GM18498 (cell line): ENCODE measurements around the gene OPTC.

ENCODE experiments used
- ATAC-seq: cut with Tn5 transposase; IDR thresholded peaks from one replicate; pipeline ENCODE4 v1.9.1; 2021; ENCODE audit warnings: mild to moderate bottlenecking, moderate library complexity; ENCODE audit not compliant: unreplicated experiment

The OPTC gene

GRCh38 chr1:203490607-203491006 is 3.3 kb upstream of the OPTC start:
- ATAC-seq, result no peak

GRCh38 chr1:203491664-203492063 is 2.3 kb upstream of the OPTC start:
- ATAC-seq, result no peak

DNA sequence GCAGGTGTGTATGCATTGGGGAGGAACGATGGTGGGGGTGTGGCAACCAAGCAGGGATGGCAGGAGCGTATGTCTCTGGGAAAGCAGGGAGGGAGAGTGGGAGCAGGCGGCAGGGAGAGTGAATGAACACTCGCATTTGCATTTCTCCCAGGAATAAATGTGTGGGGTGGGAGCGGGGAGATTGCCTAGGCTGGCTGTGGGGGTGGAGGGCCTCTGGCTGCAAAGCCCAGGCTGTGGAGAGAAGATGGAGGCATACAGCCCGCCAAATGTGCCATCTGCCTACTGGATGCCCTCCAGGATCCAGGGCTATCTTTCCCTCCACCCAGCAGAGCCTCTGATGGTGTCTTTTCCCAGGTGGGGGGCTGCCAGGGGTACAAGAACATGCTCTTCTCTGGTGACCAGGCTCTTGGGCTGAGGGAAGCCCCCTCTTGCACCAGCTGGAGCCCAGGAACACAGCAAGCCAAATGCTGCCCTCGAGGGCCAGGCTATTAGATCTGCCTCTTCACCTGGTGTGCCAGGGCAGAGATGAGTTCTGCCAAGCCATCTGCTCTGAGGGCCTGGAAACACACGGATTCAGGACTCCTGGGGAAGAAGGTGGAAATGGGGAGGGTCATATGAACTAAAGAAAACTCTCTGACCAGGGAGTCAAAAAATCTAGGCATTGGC is 1.7 kb upstream of the OPTC start:
- no peak for ATAC-seq

DNA sequence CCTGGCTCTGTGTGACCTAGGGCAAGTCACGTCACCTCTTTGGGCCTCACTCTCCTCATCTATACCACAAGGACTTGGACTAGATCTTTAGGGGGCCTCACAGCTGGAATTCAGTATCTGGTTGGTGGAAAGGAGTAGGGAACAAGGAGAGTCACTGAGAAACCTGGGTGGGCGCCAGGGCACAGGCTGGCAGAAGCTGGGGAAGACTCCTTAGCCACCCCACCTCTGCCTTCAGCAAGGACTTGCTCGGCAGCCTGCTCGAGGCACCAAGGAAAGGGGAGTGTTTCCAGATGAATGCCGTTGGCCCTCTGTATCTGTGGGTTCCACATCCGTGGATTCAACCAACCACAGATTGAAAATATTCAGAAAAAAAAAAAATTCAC is 1.2 kb upstream of the OPTC start:
- ATAC-seq, result no peak

GRCh38 chr1:203495845-203496244 is 1.9 kb downstream of the OPTC start:
- ATAC-seq, result no peak

- ATAC-seq, result no peak
These were observed 3.4 kb downstream of the OPTC start for GRCh38 chr1:203497269-203497777.

DNA sequence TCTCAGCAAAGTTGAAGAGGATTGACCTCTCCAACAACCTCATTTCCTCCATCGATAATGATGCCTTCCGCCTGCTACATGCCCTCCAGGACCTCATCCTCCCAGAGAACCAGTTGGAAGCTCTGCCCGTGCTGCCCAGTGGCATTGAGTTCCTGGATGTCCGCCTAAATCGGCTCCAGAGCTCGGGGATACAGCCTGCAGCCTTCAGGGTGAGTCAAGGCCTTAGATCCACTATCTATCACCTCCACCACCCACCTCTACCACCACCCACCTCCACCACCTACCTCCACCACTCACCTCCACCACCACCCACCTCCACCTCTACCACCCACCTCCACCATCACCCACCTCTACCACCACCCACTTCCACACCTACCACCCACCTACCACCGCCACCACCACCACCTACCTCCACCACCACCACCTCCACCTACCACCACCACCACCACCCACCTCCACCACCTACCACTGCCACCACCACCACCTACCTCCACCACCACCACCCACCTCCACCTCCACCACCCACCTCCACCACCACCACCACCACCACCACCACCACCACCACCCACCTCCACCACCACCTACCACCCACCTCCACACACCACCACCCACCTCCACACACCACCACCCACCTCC is 5.8 kb downstream of the OPTC start:
- ATAC-seq, result no peak

GRCh38 chr1:203500279-203500678 is 6.3 kb downstream of the OPTC start:
- ATAC-seq, result no peak

DNA sequence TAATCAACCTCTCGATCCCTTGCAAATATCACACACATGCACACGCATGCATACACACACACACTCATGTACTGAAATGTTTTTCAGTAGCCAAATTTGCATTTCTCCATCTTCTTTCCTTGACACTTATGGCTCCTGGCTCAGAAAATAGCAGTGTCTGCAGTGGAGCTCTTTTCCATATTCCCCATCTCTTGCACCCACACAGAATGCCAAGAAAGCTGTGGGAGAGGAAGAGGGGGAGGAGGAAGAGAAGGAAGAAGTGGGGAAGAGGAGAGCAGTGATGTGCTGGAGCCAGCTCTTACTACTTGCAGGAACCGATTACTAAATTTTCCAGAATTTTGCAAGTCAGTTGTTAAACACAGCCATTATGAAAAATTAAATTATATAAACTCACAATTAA is 9.9 kb downstream of the OPTC start:
- no peak for ATAC-seq

DNA sequence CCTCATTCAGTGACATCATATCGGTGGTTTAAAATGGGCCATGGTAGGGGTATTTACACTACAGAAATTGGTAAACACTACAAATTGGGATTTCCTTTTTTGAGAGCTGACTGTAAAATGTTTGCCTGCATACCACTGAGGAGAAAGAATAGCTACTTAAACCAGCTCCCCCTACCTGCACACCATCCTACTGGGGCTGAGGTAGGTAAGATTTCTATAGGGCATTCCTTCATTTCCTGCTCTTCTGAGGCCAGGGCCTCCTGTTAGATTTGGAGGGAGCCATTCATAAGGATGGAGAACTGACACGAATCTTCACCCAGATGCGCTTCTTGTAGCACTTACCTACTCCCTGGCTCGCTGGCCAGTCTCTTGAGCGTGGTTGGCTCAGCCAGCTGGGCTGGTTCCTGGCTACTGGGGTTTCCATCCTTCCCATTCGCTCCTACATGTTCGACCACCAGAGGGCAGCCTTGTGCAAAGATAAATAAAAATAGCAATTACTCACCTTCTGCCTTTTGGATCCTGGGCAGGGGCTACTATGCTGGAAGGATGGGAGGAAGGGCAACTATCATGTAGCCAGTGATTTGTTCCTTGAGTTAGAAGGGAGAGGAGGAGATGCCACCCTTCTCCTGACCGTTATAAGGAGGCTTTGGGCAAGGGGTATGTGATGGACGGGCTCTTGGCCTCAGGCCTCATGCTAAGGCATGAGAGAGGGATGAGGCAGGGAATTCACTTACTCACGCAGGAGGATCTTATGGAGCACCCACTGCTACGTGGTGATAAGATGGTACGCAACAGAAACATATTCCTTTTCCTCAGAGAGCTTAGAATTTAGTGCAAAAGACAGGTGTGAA is 10.7 kb downstream of the OPTC start:
- ATAC-seq, result no peak

- ATAC-seq, result no peak
These were observed 11.7 kb downstream of the OPTC start for GRCh38 chr1:203505526-203506204.

- ATAC-seq, result no peak
These were observed 13.1 kb downstream of the OPTC start for GRCh38 chr1:203506858-203507626.

DNA sequence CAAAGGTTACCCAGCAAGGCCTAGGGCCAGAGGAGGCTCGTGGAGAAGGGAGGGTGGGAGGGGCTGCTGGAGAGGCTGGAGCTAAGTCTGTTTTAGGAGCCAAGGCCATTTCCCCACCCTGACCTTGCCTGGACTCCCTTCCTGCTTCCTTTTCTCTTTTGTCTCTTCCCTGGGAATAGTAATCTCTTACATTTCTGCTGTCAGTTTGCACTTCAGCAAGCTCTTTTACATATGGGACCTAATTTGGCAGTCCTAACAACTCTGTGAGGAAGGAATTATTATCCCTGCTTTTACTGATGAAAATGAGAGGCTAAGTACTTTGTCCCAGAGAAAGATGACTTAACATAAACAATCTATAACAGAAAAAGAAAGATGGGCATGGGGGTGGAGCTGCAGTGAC is 13.8 kb downstream of the OPTC start:
- ATAC-seq, result no peak

DNA sequence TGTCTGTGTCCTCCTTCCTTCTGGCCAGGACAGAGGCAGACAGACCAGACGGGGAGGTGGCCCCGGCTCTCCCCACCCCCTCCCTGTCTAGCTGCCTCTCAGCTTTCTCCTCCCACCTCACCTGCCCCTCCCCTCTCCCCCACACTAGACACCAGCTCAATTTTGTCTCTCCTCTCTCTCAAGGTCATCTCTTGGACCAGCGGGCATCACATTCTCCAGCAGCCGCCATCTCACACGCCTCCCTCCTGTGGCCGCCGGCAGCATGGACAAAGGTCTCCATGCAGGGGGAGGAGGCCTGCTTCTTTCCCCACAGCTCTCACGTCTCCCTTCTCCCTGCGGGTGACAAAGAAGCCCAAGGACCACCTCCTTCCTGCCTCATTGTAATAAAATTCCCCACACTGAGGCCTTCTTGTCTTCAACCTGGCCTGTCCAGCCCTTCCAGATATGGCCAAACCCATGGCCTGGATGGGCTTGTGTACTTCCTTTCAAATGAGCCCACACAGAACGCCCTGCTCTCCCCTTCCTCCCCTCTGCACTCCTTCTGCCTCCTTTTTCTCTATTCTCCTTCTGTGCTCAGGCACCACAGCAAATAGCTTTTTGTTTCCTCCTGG is 14.6 kb downstream of the OPTC start:
- ATAC-seq, result no peak

DNA sequence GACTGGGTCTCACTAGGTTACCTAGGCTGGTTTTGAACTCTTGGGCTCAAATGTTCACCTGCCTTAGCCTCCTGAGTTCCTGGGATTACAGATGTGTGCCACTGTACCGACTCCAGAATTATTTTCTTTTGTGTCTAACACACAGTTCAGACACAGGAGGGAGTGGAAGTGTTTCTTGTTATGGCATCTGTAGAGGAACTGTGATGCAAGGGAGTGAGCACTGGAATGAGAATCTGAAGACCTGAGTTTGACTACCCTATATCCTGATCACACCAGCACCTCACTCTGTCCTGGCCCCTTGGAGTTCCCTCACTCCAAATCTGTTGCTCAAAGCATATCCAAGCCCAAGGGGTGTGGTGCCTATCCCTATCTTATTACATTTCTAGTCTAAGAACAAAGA is 15.2 kb downstream of the OPTC start:
- no peak for ATAC-seq

GRCh38 chr1:203511513-203511912 is 17.6 kb downstream of the OPTC start:
- ATAC-seq, result no peak

DNA sequence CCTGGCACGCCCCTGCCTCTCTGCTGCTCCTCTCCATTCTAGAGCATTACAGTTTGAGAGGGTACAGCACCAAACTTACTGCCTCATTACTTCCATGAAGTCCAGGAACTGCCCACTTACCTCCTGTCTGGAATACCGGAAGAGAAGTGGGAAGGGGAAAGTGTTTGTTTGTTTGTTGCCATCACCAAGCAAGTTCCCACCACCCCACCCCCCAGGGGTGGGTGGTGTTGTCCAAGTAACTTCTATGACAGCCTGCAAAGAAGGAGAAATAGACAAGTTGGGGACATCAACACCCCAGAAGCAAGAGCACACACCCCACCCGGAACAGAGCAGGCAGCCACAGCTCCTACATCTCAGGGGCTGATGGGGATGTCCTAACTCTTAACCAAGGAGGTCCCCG is 18.0 kb downstream of the OPTC start:
- ATAC-seq, result no peak

DNA sequence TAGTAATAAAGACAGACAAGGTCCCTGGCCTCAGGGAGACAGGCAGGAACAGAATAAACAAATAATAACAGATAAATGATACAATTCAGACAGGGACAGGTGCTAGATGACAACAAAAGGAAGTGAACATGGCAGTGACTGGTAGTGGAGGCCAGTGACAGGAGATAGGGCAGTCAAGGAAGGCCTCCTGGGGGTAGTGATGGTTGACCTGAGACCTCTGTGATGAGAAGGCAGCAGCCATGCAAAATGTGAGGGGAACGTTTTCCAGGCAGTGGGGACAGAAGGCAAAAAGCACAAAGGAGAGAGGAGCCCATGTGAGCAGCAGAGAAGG is 18.5 kb downstream of the OPTC start:
- no peak for ATAC-seq

DNA sequence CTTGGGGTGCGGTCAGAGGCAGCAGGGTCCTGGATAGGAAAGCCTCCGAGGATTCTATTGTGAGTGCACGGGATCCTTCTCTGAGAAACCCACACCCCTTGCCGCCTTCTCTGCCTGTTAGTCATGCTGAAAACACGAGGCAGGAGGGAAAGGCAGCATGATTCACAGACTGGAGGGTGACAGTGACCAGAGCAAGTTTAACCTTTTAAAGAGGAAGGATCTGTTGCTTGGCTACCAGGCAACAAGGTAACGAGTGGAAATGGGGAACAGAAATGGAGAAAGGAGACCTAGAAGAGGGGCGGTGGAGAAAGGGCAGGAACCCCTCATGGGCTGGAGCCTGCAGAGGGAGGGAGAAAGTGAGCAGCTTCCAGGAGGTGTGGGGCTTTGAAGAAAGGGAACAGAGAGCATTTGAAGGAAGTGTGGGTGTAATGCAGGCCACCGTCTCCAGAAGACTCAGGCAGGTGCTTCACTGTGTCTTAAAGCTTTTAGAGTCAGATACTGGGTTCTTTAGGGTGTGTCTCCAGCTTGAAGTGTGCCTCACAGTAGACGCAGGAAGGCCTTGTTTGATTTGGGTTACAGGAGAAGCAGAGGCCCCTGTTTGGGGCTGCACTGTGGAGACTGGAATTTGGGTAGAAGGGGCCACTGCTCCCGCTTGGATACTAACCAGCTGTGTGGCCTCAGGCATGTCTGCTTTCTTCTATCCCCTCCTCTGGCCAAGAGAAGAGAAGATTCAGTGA is 19.1 kb downstream of the OPTC start:
- ATAC-seq, result no peak
